Stimulated activated CD4-positive, alpha-beta T cell treated with anti-CD3 and anti-CD28 coated beads, Interleukin-2, amount 100 ng/mL, for 48 hours (primary cell): ENCODE data around the gene KANSL1L.
"Not testable (repeated sequence)": the region's sequence is repeated elsewhere in the genome, so short reads cannot be mapped to it uniquely, and the experiment has no call there.

Experiments used
- DNase-seq, 2 donors: peaks; one replicate each; pipeline ENCODE4 v3.0.0-alpha.2; 2020

KANSL1L gene

GRCh38 chr2:210171309-210172218 lies at the start of gene KANSL1L:
TSS of gene KANSL1L (minus strand) at chr2:210171409. CDS start at chr2:210154582, 16,827 bp downstream.
- DNase-seq: peak; percentile 96 to 97

GRCh38 chr2:210215120-210215519 lies 43.9 kb upstream of the KANSL1L start:
- no peak for DNase-seq

GRCh38 chr2:210210185-210210584 lies 39.0 kb upstream of the KANSL1L start:
- no peak for DNase-seq

DNA sequence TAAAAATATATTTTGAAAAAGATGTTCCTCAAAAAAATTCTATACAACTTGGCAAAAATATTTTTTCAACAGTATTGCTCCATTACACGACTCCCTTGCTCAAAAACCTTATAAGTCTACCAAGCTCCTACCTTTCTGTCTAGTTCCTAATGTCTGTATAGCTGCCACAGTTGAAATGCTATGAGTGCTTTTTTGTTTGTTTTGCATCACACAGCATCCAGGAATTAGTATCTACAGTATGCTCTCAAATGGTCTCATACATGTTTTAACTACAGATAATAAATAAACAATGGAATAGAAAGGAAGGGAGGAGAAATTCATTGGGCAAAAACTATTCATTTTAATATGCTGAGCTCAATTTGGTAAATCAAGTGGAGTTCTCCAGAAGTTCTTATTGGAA lies 36.7 kb upstream of the KANSL1L start:
- DNase-seq: no peak

GRCh38 chr2:210203558-210203957 lies 32.3 kb upstream of the KANSL1L start:
- no peak for DNase-seq

- no peak for DNase-seq
These were observed 31.9 kb upstream of the KANSL1L start for GRCh38 chr2:210203147-210203546.

GRCh38 chr2:210199854-210200253 lies 28.6 kb upstream of the KANSL1L start:
- no peak for DNase-seq

GRCh38 chr2:210199186-210199765 lies 28.1 kb upstream of the KANSL1L start:
- no peak for DNase-seq

DNA sequence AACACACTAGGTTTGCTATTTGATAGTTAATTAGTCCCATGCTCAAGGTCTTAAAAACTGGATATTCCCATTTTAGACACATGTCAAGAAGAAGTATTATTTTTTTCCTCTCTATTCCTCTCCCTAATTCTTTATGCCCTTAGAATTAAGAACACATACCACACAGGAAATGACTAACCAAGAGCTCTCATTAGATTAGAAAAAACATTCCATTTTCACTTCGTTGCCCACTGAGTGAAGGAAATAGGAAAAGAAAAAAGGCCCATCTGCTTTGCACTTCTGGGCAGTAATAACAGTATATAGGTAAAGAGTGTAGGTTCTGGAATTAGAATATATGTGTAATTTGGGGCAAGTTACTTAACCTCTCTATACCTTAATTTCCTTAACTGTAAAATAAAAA lies 27.1 kb upstream of the KANSL1L start:
- DNase-seq: no peak

GRCh38 chr2:210197720-210198119 lies 26.5 kb upstream of the KANSL1L start:
- no peak for DNase-seq

GRCh38 chr2:210195101-210195852 lies 24.1 kb upstream of the KANSL1L start:
- no peak for DNase-seq

DNA sequence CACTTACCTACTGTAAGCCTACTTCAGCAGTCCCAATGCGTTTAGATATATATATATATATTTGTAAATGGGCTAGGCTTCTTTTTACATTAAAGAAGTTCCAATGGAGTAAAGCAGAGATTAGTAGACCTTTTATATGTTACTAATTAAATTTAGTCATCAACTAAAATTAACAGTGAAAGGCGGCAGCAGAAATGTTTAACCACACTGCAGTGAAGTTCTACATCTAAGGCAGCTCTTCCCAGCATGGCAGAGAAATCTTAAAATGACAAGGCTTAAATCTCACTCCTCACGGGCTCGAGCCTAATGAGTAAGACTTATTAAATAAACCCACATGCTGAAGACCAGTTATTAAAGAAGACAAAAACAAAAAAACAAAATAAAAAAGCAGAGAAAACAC lies 19.1 kb upstream of the KANSL1L start:
- DNase-seq: no peak

- DNase-seq: no peak
These were observed 18.4 kb upstream of the KANSL1L start for GRCh38 chr2:210189452-210190138.

DNA sequence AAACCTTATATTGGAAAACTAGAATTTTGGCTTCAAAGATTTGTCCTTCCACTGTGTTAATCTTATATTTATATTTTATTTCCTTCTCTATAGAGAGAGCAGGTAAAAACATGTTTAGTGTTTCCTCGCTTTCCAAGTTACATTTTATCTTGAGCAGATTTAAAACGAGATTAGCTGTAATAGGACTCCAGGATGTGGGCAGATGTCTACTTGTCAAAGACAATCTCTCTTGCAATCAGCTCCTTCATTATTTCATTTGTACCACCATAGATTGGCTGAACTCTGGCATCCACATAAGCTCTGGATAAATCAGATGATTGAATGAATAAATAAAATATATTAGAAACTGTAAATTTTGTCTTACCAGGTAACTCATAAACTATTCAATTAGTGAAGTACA lies 17.5 kb upstream of the KANSL1L start:
- no peak for DNase-seq

DNA sequence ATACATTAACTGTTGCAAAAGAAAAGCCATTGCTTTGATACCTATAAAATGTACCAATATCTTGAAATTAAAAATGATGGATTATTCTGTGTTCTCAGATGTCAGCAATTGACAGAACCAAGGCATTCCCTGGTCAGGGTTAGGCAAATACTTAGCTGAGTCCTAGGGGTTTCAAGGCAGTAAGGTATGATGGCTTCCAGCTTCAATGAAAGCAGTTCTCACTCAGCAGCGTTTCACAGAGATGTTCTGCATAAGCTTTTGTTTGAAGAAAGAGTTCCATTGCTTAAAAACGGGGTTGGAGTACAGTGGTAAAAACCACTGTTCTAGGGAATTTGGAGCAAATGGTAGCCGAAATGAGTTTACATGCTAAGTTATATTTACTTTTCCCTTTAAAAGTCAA lies 17.0 kb upstream of the KANSL1L start:
- no peak for DNase-seq

- DNase-seq: not testable (repeated sequence)
These were observed 12.7 kb upstream of the KANSL1L start for GRCh38 chr2:210183936-210184335.

DNA sequence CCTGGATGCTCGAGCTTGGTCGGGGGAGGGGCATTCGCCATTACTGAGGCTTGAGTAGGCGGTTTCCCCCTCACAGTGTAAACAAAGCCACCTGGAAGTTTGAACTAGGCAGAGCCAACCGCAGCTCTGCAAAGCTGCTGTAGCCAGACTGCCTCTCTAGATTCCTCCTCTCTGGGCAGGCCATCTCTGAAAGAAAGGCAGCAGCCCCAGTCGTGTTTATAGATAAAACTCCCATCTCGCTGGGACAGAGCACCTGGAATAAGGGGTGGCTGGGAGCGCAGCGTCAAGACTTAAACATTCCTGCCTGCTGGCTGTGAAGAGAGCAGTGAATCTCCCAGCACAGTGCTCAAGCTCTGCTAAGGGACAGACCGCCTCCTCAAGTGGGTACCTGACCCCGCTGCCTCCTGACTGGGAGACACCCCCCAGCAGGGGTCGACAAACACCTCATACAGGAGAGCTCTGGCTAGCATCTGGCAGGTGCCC lies 10.4 kb upstream of the KANSL1L start:
- DNase-seq: not testable (repeated sequence)

DNA sequence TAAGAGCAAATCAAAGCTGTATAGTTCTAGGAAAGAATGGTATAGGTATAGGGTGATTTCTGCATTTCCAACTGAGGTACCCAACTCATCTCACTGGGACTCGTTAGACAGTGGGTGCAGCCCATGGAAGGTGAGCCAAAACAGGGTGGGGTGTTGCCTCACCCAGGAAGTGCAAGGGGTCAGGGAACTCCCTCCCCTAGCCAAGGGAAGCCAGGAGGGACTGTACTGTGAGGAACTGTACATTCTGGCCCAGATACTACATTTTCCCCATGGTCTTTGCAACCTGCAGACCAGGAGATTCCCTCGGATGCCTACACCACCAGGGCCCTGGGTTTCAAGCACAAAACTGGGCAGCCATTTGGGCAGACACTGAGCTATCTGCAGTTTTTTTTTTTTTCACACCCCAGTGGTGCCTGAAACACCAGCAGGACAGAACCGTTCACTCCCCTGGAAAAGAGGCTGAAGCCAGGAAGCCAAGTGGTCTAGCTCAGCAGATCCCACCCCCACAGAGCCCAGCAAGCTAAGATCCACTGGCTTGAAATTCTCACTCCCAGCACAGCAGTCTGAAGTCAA lies 9.9 kb upstream of the KANSL1L start:
- DNase-seq: not testable (repeated sequence)

DNA sequence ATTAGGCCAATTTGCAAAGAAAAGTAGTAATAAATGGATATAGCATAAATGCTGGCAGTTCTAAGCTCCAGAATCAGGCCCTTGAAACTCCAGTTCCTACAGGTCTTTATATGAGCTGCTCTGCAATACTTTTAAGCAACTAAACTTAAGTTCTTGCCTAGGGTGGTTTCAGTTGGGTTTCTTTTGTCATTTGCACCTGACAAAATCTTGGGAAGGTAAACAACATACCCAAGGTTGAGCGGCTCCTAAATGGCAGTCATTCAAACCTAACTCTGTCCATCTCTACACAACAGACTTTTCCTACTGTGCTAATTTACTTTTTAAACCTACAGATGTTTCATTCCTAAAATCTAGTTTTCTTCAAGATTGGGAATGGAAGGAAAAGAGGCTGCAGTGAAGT lies 9.3 kb upstream of the KANSL1L start:
- DNase-seq: no peak

GRCh38 chr2:210179351-210179990 lies 8.3 kb upstream of the KANSL1L start:
- no peak for DNase-seq

DNA sequence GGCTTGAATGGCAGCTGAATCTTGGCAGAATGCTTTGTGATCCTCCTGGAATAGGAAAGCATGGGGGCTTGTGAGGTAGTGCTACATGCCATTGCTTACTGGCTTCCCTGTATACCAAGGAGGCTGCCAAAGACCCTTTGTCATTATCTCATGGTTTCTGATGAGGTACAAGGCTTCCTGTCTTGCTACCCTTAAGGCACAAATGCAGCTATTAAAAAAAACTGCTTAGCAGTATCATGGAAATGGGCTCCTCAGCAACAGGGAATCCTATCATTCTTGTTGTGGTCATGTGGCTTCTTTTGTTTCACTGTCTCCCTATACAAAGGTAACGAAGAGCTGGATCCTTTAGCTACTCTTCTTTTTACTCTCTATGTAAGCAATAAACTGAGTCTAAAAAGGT lies 6.6 kb upstream of the KANSL1L start:
- no peak for DNase-seq

- not testable (repeated sequence) for DNase-seq
These were observed 5.9 kb upstream of the KANSL1L start for GRCh38 chr2:210177115-210177514.
